ENCODE results near the gene RGS3.

The RGS3 gene

DNA sequence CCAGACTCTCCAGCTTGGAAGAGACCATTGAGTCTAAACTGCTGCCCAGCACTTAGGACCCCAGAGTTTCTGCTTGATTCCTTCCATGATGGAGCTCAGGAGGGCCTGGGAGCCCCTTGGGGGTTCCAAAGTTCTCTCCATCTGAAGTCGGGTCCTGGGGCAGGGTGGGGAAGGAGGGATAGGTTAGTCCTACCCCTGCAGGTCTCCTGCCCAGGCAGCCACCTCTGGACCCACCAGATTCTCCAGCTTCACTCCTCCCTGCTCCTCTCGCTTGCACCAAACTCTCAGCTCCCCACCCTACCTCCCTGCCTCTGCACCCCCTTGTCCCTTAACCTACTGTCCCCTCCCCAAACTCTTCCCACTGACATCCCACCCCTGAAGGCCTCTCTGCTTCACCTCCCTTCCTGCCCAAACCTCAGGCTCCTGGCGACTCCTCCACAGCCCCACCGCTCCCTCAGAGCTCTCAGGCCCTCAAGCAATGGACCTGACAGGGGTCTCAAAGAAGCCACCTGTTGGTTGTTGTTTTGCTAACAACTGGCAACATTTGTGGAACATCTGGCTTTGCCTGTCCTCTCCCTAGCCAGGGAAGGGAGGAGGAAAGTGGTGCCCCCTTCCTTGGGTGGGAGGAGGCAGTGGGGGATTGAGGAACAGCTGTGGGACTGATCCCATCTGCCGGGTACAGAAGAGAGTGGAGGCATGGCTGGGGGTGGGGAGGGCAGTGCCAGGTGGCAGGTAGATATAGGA lies 137.5 kb downstream of the RGS3 start:
- CTCF ChIA-PET: interaction anchor here (0.8 to 20.2 kb wide), 3 partner anchors 9 to 54 kb away, joined by 7 to 831 read pairs (median 50); no protein-coding TSS in a partner anchor
- TF ChIP-seq, protein P1, sequence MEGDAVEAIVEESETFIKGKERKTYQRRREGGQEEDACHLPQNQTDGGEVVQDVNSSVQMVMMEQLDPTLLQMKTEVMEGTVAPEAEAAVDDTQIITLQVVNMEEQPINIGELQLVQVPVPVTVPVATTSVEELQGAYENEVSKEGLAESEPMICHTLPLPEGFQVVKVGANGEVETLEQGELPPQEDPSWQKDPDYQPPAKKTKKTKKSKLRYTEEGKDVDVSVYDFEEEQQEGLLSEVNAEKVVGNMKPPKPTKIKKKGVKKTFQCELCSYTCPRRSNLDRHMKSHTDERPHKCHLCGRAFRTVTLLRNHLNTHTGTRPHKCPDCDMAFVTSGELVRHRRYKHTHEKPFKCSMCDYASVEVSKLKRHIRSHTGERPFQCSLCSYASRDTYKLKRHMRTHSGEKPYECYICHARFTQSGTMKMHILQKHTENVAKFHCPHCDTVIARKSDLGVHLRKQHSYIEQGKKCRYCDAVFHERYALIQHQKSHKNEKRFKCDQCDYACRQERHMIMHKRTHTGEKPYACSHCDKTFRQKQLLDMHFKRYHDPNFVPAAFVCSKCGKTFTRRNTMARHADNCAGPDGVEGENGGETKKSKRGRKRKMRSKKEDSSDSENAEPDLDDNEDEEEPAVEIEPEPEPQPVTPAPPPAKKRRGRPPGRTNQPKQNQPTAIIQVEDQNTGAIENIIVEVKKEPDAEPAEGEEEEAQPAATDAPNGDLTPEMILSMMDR (tag by site-specific recombination; IDR thresholded peaks at IDR 0.05): no peak
- TF ChIP-seq SCRT1 (tag by site-specific recombination; IDR thresholded peaks at IDR 0.05; ENCODE audit: borderline replicate concordance) (0 out of 2 replicates have a peak, but pooled peaks have one; percentile 41), ZNF202 (tag by site-specific recombination; IDR thresholded peaks at IDR 0.05; ENCODE audit: borderline replicate concordance) (no peak), ZNF121 (tag by site-specific recombination; IDR thresholded peaks at IDR 0.05) (no peak), ZNF544 (tag by site-specific recombination; IDR thresholded peaks at IDR 0.05) (no peak), EGR2 (tag by site-specific recombination; IDR thresholded peaks at IDR 0.05; ENCODE audit: low read depth) (no peak), SCRT2 (tag by site-specific recombination; IDR thresholded peaks at IDR 0.05) (peak; percentile 73), ZEB2 (tag by site-specific recombination; IDR thresholded peaks at IDR 0.05) (no peak), ZNF610 (tag by site-specific recombination; IDR thresholded peaks at IDR 0.05; ENCODE audit: borderline replicate concordance) (no peak), ZNF146 (tag by site-specific recombination; IDR thresholded peaks at IDR 0.05) (no peak), GFI1B (tag by site-specific recombination; IDR thresholded peaks at IDR 0.05) (no peak), ZNF184 (tag by site-specific recombination; IDR thresholded peaks at IDR 0.05) (no peak)
- TF ChIP-seq, protein P2, sequence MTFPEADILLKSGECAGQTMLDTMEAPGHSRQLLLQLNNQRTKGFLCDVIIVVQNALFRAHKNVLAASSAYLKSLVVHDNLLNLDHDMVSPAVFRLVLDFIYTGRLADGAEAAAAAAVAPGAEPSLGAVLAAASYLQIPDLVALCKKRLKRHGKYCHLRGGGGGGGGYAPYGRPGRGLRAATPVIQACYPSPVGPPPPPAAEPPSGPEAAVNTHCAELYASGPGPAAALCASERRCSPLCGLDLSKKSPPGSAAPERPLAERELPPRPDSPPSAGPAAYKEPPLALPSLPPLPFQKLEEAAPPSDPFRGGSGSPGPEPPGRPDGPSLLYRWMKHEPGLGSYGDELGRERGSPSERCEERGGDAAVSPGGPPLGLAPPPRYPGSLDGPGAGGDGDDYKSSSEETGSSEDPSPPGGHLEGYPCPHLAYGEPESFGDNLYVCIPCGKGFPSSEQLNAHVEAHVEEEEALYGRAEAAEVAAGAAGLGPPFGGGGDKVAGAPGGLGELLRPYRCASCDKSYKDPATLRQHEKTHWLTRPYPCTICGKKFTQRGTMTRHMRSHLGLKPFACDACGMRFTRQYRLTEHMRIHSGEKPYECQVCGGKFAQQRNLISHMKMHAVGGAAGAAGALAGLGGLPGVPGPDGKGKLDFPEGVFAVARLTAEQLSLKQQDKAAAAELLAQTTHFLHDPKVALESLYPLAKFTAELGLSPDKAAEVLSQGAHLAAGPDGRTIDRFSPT (tag by site-specific recombination; IDR thresholded peaks at IDR 0.05): no peak
- TF ChIP-seq, protein P3, sequence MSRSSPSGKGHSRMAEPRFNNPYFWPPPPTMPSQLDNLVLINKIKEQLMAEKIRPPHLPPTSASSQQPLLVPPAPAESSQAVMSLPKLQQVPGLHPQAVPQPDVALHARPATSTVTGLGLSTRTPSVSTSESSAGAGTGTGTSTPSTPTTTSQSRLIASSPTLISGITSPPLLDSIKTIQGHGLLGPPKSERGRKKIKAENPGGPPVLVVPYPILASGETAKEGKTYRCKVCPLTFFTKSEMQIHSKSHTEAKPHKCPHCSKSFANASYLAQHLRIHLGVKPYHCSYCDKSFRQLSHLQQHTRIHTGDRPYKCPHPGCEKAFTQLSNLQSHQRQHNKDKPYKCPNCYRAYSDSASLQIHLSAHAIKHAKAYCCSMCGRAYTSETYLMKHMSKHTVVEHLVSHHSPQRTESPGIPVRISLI (tag by site-specific recombination; IDR thresholded peaks at IDR 0.05): no peak
- TF ChIP-seq, protein P4, sequence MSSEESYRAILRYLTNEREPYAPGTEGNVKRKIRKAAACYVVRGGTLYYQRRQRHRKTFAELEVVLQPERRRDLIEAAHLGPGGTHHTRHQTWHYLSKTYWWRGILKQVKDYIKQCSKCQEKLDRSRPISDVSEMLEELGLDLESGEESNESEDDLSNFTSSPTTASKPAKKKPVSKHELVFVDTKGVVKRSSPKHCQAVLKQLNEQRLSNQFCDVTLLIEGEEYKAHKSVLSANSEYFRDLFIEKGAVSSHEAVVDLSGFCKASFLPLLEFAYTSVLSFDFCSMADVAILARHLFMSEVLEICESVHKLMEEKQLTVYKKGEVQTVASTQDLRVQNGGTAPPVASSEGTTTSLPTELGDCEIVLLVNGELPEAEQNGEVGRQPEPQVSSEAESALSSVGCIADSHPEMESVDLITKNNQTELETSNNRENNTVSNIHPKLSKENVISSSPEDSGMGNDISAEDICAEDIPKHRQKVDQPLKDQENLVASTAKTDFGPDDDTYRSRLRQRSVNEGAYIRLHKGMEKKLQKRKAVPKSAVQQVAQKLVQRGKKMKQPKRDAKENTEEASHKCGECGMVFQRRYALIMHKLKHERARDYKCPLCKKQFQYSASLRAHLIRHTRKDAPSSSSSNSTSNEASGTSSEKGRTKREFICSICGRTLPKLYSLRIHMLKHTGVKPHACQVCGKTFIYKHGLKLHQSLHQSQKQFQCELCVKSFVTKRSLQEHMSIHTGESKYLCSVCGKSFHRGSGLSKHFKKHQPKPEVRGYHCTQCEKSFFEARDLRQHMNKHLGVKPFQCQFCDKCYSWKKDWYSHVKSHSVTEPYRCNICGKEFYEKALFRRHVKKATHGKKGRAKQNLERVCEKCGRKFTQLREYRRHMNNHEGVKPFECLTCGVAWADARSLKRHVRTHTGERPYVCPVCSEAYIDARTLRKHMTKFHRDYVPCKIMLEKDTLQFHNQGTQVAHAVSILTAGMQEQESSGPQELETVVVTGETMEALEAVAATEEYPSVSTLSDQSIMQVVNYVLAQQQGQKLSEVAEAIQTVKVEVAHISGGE (tag by site-specific recombination; conservative IDR thresholded peaks at IDR 0.05; ENCODE audit: low read depth): no peak
- TF ChIP-seq, protein P5, sequence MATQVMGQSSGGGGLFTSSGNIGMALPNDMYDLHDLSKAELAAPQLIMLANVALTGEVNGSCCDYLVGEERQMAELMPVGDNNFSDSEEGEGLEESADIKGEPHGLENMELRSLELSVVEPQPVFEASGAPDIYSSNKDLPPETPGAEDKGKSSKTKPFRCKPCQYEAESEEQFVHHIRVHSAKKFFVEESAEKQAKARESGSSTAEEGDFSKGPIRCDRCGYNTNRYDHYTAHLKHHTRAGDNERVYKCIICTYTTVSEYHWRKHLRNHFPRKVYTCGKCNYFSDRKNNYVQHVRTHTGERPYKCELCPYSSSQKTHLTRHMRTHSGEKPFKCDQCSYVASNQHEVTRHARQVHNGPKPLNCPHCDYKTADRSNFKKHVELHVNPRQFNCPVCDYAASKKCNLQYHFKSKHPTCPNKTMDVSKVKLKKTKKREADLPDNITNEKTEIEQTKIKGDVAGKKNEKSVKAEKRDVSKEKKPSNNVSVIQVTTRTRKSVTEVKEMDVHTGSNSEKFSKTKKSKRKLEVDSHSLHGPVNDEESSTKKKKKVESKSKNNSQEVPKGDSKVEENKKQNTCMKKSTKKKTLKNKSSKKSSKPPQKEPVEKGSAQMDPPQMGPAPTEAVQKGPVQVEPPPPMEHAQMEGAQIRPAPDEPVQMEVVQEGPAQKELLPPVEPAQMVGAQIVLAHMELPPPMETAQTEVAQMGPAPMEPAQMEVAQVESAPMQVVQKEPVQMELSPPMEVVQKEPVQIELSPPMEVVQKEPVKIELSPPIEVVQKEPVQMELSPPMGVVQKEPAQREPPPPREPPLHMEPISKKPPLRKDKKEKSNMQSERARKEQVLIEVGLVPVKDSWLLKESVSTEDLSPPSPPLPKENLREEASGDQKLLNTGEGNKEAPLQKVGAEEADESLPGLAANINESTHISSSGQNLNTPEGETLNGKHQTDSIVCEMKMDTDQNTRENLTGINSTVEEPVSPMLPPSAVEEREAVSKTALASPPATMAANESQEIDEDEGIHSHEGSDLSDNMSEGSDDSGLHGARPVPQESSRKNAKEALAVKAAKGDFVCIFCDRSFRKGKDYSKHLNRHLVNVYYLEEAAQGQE (tag by site-specific recombination; IDR thresholded peaks at IDR 0.05): no peak
- POLR2A ChIA-PET: no interaction called here

More for the DNA sequence above, 137.5 kb downstream of the RGS3 start:
- Histone ChIP-seq H3K9me3 (ENCODE audit: control insufficient read depth, insufficient read depth, low read depth, low read length) (no peaks in the 10 kb centered on the region), H3K27ac (ENCODE audit: extremely low read depth, low read depth, low read length) (no peak overlapping the region), H3K4me1 (ENCODE audit: control insufficient read depth, insufficient read depth, low read length) (peaks cover 6% of the 10 kb centered on the region), H3K4me3 (ENCODE audit: low read depth, low read length) (no peak overlapping the region), H3K36me3 (ENCODE audit: control insufficient read depth in 2 of 2, insufficient read depth in 1 of 2, low read length in 2 of 2) (peaks cover 0 to 11% of the 10 kb centered on the region in 2 experiments; a peak in 1 of 3 replicates)

All from HEK293 (cell line).